Measurements from ENCODE around the gene ANK3. TPM values are rescaled to one million over a fixed set of nuclear protein-coding genes. Genes with fewer than 3 reads are reported as not detected.

ANK3 gene
- polyA plus RNA-seq, 1 donor from 2014 or later: 114 TPM

DNA sequence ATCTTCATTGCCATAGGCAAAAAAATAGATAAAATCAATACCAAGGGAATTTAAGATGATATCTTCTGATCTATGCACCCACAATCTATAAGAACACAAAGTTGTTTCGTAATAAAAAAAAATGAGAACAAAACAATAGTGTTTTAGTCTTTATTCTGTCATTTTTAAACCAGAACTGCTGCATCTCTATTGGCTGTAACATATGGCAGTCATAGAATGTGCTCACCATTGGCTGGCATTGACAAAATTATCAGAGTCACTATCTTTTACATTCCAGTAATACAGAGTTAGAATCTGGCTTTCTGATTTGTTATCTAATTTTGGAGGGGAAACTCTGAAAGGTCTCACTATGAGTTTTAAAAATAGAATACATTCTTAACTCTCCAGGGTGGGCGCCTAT is 344.7 kb downstream of the ANK3 start:
- H3K4me2 ChIP-seq (ENCODE audit: low read length): no peak overlapping the region
- no peaks in the 10 kb centered on the region for H3K79me2 ChIP-seq (replicated peaks; ENCODE audit: insufficient read depth, low read length)
- H2AFZ ChIP-seq (ENCODE audit: low read depth, low read length): no peak overlapping the region
- H3K9me2 ChIP-seq (ENCODE audit: insufficient read depth, low read length): no peaks in the 10 kb centered on the region
- no peak overlapping the region for H3K4me3 ChIP-seq (ENCODE audit: low read length)
- no peaks in the 10 kb centered on the region for H3K9me3 ChIP-seq (ENCODE audit: low read length)
- no peaks in the 10 kb centered on the region for H4K20me1 ChIP-seq (ENCODE audit: insufficient read depth)
- TF ChIP-seq, protein P1, sequence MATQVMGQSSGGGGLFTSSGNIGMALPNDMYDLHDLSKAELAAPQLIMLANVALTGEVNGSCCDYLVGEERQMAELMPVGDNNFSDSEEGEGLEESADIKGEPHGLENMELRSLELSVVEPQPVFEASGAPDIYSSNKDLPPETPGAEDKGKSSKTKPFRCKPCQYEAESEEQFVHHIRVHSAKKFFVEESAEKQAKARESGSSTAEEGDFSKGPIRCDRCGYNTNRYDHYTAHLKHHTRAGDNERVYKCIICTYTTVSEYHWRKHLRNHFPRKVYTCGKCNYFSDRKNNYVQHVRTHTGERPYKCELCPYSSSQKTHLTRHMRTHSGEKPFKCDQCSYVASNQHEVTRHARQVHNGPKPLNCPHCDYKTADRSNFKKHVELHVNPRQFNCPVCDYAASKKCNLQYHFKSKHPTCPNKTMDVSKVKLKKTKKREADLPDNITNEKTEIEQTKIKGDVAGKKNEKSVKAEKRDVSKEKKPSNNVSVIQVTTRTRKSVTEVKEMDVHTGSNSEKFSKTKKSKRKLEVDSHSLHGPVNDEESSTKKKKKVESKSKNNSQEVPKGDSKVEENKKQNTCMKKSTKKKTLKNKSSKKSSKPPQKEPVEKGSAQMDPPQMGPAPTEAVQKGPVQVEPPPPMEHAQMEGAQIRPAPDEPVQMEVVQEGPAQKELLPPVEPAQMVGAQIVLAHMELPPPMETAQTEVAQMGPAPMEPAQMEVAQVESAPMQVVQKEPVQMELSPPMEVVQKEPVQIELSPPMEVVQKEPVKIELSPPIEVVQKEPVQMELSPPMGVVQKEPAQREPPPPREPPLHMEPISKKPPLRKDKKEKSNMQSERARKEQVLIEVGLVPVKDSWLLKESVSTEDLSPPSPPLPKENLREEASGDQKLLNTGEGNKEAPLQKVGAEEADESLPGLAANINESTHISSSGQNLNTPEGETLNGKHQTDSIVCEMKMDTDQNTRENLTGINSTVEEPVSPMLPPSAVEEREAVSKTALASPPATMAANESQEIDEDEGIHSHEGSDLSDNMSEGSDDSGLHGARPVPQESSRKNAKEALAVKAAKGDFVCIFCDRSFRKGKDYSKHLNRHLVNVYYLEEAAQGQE (IDR thresholded peaks at IDR 0.05; ENCODE audit: borderline replicate concordance): no peak
- no peak for TF ChIP-seq RAD21 (conservative IDR thresholded peaks at IDR 0.05)
- TF ChIP-seq CTCF (IDR thresholded peaks at IDR 0.05; ENCODE audit: poor library complexity, severe bottlenecking): no peak
- TF ChIP-seq POLR2AphosphoS5 (IDR thresholded peaks at IDR 0.05): no peak
- TF ChIP-seq MXI1 (conservative IDR thresholded peaks at IDR 0.05; ENCODE audit: poor library complexity, severe bottlenecking): no peak
- no peak for TF ChIP-seq EP300 (conservative IDR thresholded peaks at IDR 0.05; ENCODE audit: poor library complexity, severe bottlenecking)
- no peak for TF ChIP-seq TAF1 (IDR thresholded peaks at IDR 0.05; ENCODE audit: low read depth)
- no peak for TF ChIP-seq EZH2 (IDR thresholded peaks at IDR 0.05; ENCODE audit: borderline replicate concordance, insufficient read depth, low read length, poor library complexity, severe bottlenecking)
- no peak for TF ChIP-seq SMC3 (conservative IDR thresholded peaks at IDR 0.05; ENCODE audit: poor library complexity)
- no peaks in the 10 kb centered on the region for H3K27me3 ChIP-seq (ENCODE audit: insufficient read depth, low read depth, low read length)
- no peak overlapping the region for H3K27ac ChIP-seq (ENCODE audit: low read length)
- no peaks in the 10 kb centered on the region for H3F3A ChIP-seq (ENCODE audit: insufficient read depth, low read length, poor library complexity, severe bottlenecking)
- H3K9ac ChIP-seq (ENCODE audit: low read length): no peak overlapping the region
- H3K36me3 ChIP-seq (ENCODE audit: insufficient read depth, low read length): peaks cover 11% of the 10 kb centered on the region

- H3K9ac ChIP-seq (ENCODE audit: low read length): no peak overlapping the region
- H3K9me2 ChIP-seq (ENCODE audit: insufficient read depth, low read length): no peaks in the 10 kb centered on the region
- TF ChIP-seq CTCF (IDR thresholded peaks at IDR 0.05; ENCODE audit: poor library complexity, severe bottlenecking) (no peak), TAF1 (IDR thresholded peaks at IDR 0.05; ENCODE audit: low read depth) (no peak), POLR2AphosphoS5 (IDR thresholded peaks at IDR 0.05) (no peak), EP300 (conservative IDR thresholded peaks at IDR 0.05; ENCODE audit: poor library complexity, severe bottlenecking) (no peak), RAD21 (conservative IDR thresholded peaks at IDR 0.05) (no peak), SMC3 (conservative IDR thresholded peaks at IDR 0.05; ENCODE audit: poor library complexity) (no peak), EZH2 (IDR thresholded peaks at IDR 0.05; ENCODE audit: borderline replicate concordance, insufficient read depth, low read length, poor library complexity, severe bottlenecking) (no peak)
- H3F3A ChIP-seq (ENCODE audit: insufficient read depth, low read length, poor library complexity, severe bottlenecking): no peaks in the 10 kb centered on the region
- H2AFZ ChIP-seq (ENCODE audit: low read depth, low read length): no peak overlapping the region
- peaks cover 11% of the 10 kb centered on the region for H3K36me3 ChIP-seq (ENCODE audit: insufficient read depth, low read length)
- no peaks in the 10 kb centered on the region for H3K79me2 ChIP-seq (replicated peaks; ENCODE audit: insufficient read depth, low read length)
- H3K4me2 ChIP-seq (ENCODE audit: low read length): no peak overlapping the region
- no peak overlapping the region for H3K27ac ChIP-seq (ENCODE audit: low read length)
- no peak overlapping the region for H3K4me3 ChIP-seq (ENCODE audit: low read length)
- H3K27me3 ChIP-seq (ENCODE audit: insufficient read depth, low read depth, low read length): no peaks in the 10 kb centered on the region
- H4K20me1 ChIP-seq (ENCODE audit: insufficient read depth): no peaks in the 10 kb centered on the region
- no peaks in the 10 kb centered on the region for H3K9me3 ChIP-seq (ENCODE audit: low read length)
These were observed 345.4 kb downstream of the ANK3 start for GRCh38 chr10:60044242-60044641.
